Endothelial cell of umbilical vein (primary cell): ENCODE results near the gene CELA3B. TPM values are rescaled to one million over a fixed set of nuclear protein-coding genes. Genes with fewer than 3 reads are reported as not detected.

ENCODE experiments used
- BruUV-seq: library from RNA; stranded (reverse); fragments of 400-500 nt; replicated peaks from 2 replicates; lab custom pipeline; 2021; lab: Mats Ljungman, UMichigan
- CTCF ChIA-PET: fragments of 300-600, 350-600 bp; sonication (Branson Sonifier 250); formaldehyde crosslinking; loops from one replicate; lab custom pipeline; 2021; ENCODE audit warnings: antibody characterized with exemption, inconsistent platforms; lab: Charles Lee
- POLR2A ChIA-PET: fragments of 300-600, 350-600 bp; sonication (Branson Sonifier 250); formaldehyde crosslinking; loops from one replicate; lab custom pipeline; 2021; ENCODE audit warnings: antibody characterized with exemption, inconsistent platforms; lab: Charles Lee
- DNase-seq: peaks from one replicate; pipeline ENCODE4 v3.0.0-alpha.2; 2011; ENCODE audit warnings: low read depth, low spot score
- FAIRE-seq: peaks from 2 replicates; lab custom pipeline; 2011; peaks lifted over from hg19 to GRCh38; lab: Jason Lieb, UNC
- H2AFZ ChIP-seq: 2 replicates; pipeline ENCODE4 v1.6.0; 2012; ENCODE audit warnings: low read depth, low read length, control low read depth, inconsistent platforms
- H3K27ac ChIP-seq: 2 replicates; pipeline ENCODE4 v1.5.1; 2011; ENCODE audit warnings: low read depth, mild to moderate bottlenecking, control low read depth, low read length, moderate library complexity; ENCODE audit not compliant: insufficient read depth
- H3K27me3 ChIP-seq, 2 experiments: 2 replicates each; pipeline versions ENCODE4 v1.6.0 to v1.6.1; 2011; ENCODE audit warnings: low read length in 2 of 2, mixed read lengths in 1 of 2; ENCODE audit not compliant: control insufficient read depth in 2 of 2, insufficient read depth in 2 of 2
- H3K36me3 ChIP-seq, 2 experiments: 2 replicates in 1 of 2; 3 replicates in 1 of 2; pipeline ENCODE4 v1.5.1; 2011; ENCODE audit warnings: low read length in 2 of 2, mild to moderate bottlenecking in 1 of 2, moderate library complexity in 1 of 2; ENCODE audit not compliant: control insufficient read depth in 2 of 2, insufficient read depth in 2 of 2; ENCODE audit errors: extremely low read depth in 1 of 2
- H3K4me1 ChIP-seq: 3 replicates; pipeline ENCODE4 v1.5.1; 2011; ENCODE audit warnings: mild to moderate bottlenecking, low read length; ENCODE audit not compliant: control insufficient read depth, insufficient read depth; ENCODE audit errors: extremely low read depth
- H3K4me2 ChIP-seq: 2 replicates; pipeline ENCODE4 v1.6.1; 2011; ENCODE audit warnings: low read length, control low read depth, mixed read lengths; ENCODE audit not compliant: insufficient read depth
- H3K4me3 ChIP-seq, 3 experiments: fragments of 200-600 bp in 1 of 3; sonication (generic), shearing (Covaris generic) in 1 of 3; replicated peaks in 1 of 3; 2 replicates each; pipeline ENCODE4 v1.5.1; 2011 to 2016; ENCODE audit warnings: control low read depth in 3 of 3, low read length in 3 of 3, mild to moderate bottlenecking in 2 of 3, inconsistent platforms in 1 of 3, low read depth in 1 of 3, moderate library complexity in 1 of 3; ENCODE audit not compliant: insufficient read depth in 1 of 3
- H3K79me2 ChIP-seq: 2 replicates; pipeline ENCODE4 v1.6.0; 2012; ENCODE audit warnings: low read length, inconsistent platforms; ENCODE audit not compliant: control insufficient read depth, insufficient read depth
- H3K9ac ChIP-seq: replicated peaks from 2 replicates; pipeline ENCODE3; 2011; ENCODE audit warnings: low read length, control low read depth; ENCODE audit not compliant: insufficient read depth; ENCODE audit errors: extremely low read depth
- H3K9me1 ChIP-seq: replicated peaks from 3 replicates; pipeline ENCODE4 v1.6.0; 2011; ENCODE audit warnings: mild to moderate bottlenecking, low read length; ENCODE audit not compliant: control insufficient read depth, insufficient read depth; ENCODE audit errors: extremely low read depth
- H3K9me3 ChIP-seq: replicated peaks from 2 replicates; pipeline ENCODE4 v1.5.1; 2012; ENCODE audit warnings: low read length, inconsistent platforms; ENCODE audit not compliant: control insufficient read depth, insufficient read depth
- H4K20me1 ChIP-seq: replicated peaks from 2 replicates; pipeline ENCODE3; 2011; ENCODE audit warnings: mild to moderate bottlenecking, low read length; ENCODE audit not compliant: control insufficient read depth, insufficient read depth; ENCODE audit errors: extremely low read depth
- CTCF ChIP-seq, 2 donors: IDR thresholded peaks; 1 replicate in 1 of 2; 2 replicates in 1 of 2; pipeline ENCODE4 v1.5.1; 2011; ENCODE audit warnings: low read length in 2 of 2, mild to moderate bottlenecking in 2 of 2, moderate library complexity in 2 of 2, control low read depth in 1 of 2, inconsistent platforms in 1 of 2, low read depth in 1 of 2; ENCODE audit not compliant: insufficient read depth in 1 of 2; ENCODE audit errors: extremely low read depth in 1 of 2
- EZH2 ChIP-seq: IDR thresholded peaks from 2 replicates; pipeline ENCODE4 v1.6.1; 2012; ENCODE audit warnings: borderline replicate concordance, low read depth, mild to moderate bottlenecking, moderate library complexity, low read length, inconsistent platforms; ENCODE audit not compliant: severe bottlenecking
- FOS ChIP-seq: IDR thresholded peaks from 2 replicates; pipeline ENCODE4 v1.6.1; 2011; ENCODE audit warnings: mild to moderate bottlenecking, low read length, moderate library complexity, borderline replicate concordance; ENCODE audit not compliant: insufficient read depth
- GATA2 ChIP-seq: IDR thresholded peaks from 2 replicates; pipeline ENCODE4 v1.7.0; 2011; ENCODE audit warnings: low read depth, mild to moderate bottlenecking, moderate library complexity, mixed read lengths, low read length; ENCODE audit not compliant: insufficient read length, insufficient read depth
- JUN ChIP-seq: IDR thresholded peaks from 2 replicates; pipeline ENCODE4 v1.6.1; 2011; ENCODE audit warnings: borderline replicate concordance, low read depth; ENCODE audit not compliant: insufficient read length, insufficient read depth
- MAX ChIP-seq: IDR thresholded peaks from 2 replicates; pipeline ENCODE4 v1.6.1; 2011; ENCODE audit not compliant: insufficient read depth, insufficient read length
- MYC ChIP-seq: IDR thresholded peaks from one replicate; pipeline ENCODE4 v1.6.1; 2011; ENCODE audit warnings: mild to moderate bottlenecking, low read depth, low read length
- POLR2A ChIP-seq: IDR thresholded peaks from 2 replicates; pipeline ENCODE4 v1.6.1; 2012; ENCODE audit warnings: low read depth, mild to moderate bottlenecking, control low read depth, low read length
- POLR2AphosphoS5 ChIP-seq: IDR thresholded peaks from 2 replicates; pipeline ENCODE4 v1.6.1; 2012; ENCODE audit warnings: low read depth, mild to moderate bottlenecking, control low read depth, low read length, moderate library complexity; ENCODE audit not compliant: insufficient read depth
- dilution Hi-C: fragments of 300-500 bp; cut with MboI; formaldehyde crosslinking; loops from one replicate; pipeline ENCODE4 v1.15.0; 2019; ENCODE audit warnings: low sequenced_read_pairs; ENCODE audit not compliant: extremely low pct_ligation_motif_present
- intact Hi-C: fragments of 100-400 bp; cut with micrococcal nuclease; formaldehyde crosslinking; loops from one replicate; pipeline ENCODE4 v1.10.0; 2022
- polyA plus RNA-seq, 4 experiments: library from polyadenylated mRNA; depleted of rRNA in 3 of 4; stranded (reverse) in 3 of 4; unstranded in 1 of 4; fragments of >200 nt; gene quantifications; 2 replicates each; pipeline versions ENCODE4 v1.2.1 to v1.2.3, GENCODE V29; 2011 to 2012; ENCODE audit warnings: missing spikeins in 1 of 4
- total RNA-seq: library from RNA; stranded (reverse); gene quantifications from 2 replicates; pipeline ENCODE4 v1.2.3, GENCODE V29; 2021

CELA3B gene
- total and polyA plus RNA-seq, 2 donors (not counting 3 experiments of a cell fraction or from before 2014, with no cell fraction given), result 0.32 TPM; not detected in 1

- H3K36me3 ChIP-seq, result peaks cover 18 to 31% of the 10 kb centered on the region in 2 experiments
- H2AFZ ChIP-seq, result no peak overlapping the region
- no peaks in the 10 kb centered on the region for H3K9me3 ChIP-seq
- peak overlapping the region; percentile 74 for H3K4me2 ChIP-seq
- ChIA-PET CTCF (interaction anchor here (0.8 to 10.8 kb wide), 4 partner anchors 9 to 485 kb away, joined by 3 to 95 read pairs (median 6); no protein-coding TSS in a partner anchor), POLR2A (interaction anchor here (1.2 kb wide), 1 partner anchor 10 kb away, joined by 3 read pairs; no protein-coding TSS in a partner anchor)
- no peaks in the 10 kb centered on the region for H3K9me1 ChIP-seq
- no peaks in the 10 kb centered on the region for H3K27me3 ChIP-seq
- peak overlapping the region; percentile 81 for H3K27ac ChIP-seq
- peak; percentile 43 for FAIRE-seq
- BruUV-seq, result no TSS peak
- intact Hi-C loops (no loop called here), dilution Hi-C loops (no loop called here)
- peaks cover 78% of the 10 kb centered on the region for H3K4me1 ChIP-seq
- peaks cover 98% of the 10 kb centered on the region for H3K79me2 ChIP-seq
- TF ChIP-seq POLR2AphosphoS5 (no peak), CTCF (IDR thresholded peaks at IDR 0.05; ENCODE audit: extremely low read depth in 1 of 2, insufficient read depth in 1 of 2, low read depth in 1 of 2, low read length in 2 of 2) (no peak), GATA2 (no peak), MYC (no peak), POLR2A (no peak), FOS (no peak), MAX (no peak), EZH2 (no peak), JUN (no peak)
- H4K20me1 ChIP-seq, result no peaks in the 10 kb centered on the region
- H3K9ac ChIP-seq, result peak overlapping the region; percentile 94
- peak overlapping the region in 2 of 3 experiments; percentile 49 to 71 for H3K4me3 ChIP-seq
- peak; percentile 37 for DNase-seq
Observed at GRCh38 chr1:21930629-21931170, 46.1 kb upstream of the CELA3B start.
